Renal cortical epithelial cell (primary cell): ENCODE measurements around the gene CTAGE8. TPM values are rescaled to one million over a fixed set of nuclear protein-coding genes. Genes with fewer than 3 reads are reported as not detected.
"Not testable (repeated sequence)": the region's sequence is repeated elsewhere in the genome, so short reads cannot be mapped to it uniquely, and the experiment has no call there.

Source experiments
- DNase-seq: peaks from one replicate; pipeline ENCODE4 v3.0.0-alpha.2; 2011; ENCODE audit warnings: low read depth
- total RNA-seq: library from RNA; depleted of rRNA; stranded (reverse); fragments of >200 nt; gene quantifications from 2 replicates; pipeline ENCODE4 v1.2.3, GENCODE V29; 2014

The CTAGE8 gene
- total RNA-seq, 1 donor from 2014 or later = 3.9 TPM

- DNase-seq = peak; percentile 0
Measured at GRCh38 chr7:144255471-144255897, 13.6 kb downstream of the CTAGE8 start.

DNA sequence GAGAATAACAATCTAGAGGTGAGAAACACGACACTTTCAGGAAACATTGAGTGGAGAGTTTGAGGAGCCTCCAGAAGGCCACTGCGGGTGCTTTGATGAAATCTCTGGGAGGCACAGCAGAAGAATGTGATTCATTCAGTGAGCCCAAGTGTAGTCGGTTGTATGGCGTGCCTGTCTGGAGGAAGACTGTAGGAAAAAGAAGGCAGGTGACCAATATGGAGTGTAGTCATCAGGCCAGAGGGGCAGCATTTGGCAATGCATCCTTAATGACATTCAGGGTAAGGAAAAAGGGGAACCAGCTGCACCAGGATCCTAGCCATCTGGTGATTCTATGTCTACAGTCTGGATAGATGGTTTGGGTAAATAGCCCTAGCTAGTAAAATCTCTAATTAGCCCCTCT, 16.8 kb downstream of the CTAGE8 start:
- not testable (repeated sequence) for DNase-seq

GRCh38 chr7:144247674-144248330, 21.3 kb downstream of the CTAGE8 start:
- DNase-seq = not testable (repeated sequence)

DNA sequence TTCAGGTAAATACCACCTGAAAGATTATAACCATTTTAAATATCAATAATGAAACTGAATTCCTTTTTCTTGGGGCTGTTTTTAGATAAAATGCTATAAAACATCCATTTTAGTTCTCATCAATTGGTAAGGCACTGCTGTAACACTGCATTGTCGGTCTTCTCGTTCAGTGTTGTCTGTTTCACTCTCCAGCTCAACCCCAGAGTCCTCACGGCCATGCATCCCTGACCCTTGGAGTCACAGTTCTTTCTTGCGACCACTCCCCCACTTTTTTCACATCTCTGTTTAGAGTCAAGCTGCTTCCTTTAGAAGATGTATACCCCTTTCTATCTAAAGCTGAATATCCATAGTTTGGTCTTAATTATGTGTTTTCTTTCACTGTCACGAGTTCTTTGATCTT, 22.1 kb downstream of the CTAGE8 start:
- not testable (repeated sequence) for DNase-seq

GRCh38 chr7:144245372-144245771, 23.7 kb downstream of the CTAGE8 start:
- DNase-seq = not testable (repeated sequence)

GRCh38 chr7:144239365-144239764, 29.7 kb downstream of the CTAGE8 start, which contains the start of gene OR2A42:
OR2A42 (minus strand) TSS chr7:144239605; CDS start chr7:144232843, 6,762 bp downstream.
- not testable (repeated sequence) for DNase-seq

- not testable (repeated sequence) for DNase-seq
Measured at GRCh38 chr7:144238530-144239082, 30.5 kb downstream of the CTAGE8 start.

GRCh38 chr7:144233039-144233438, 36.0 kb downstream of the CTAGE8 start:
- DNase-seq = not testable (repeated sequence)

DNA sequence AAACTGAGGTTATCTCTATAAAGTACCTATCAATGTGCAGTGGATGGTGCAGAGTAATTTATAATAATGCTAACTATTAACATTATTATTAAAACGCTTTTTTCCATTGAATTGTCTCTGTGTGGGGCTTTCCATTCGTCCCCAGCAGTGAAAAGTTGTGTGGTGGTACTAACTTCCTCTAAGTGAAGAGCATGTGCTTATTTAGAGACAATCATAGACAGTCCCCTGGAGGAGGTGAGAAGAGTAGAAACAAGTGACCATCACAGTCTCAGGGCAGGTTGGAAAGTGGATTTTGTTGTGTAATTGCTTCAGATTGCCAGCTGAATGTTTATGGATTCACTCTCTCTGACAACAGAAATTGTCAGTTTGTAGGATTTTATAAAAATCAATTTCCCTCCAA, 38.1 kb downstream of the CTAGE8 start:
- not testable (repeated sequence) for DNase-seq

DNA sequence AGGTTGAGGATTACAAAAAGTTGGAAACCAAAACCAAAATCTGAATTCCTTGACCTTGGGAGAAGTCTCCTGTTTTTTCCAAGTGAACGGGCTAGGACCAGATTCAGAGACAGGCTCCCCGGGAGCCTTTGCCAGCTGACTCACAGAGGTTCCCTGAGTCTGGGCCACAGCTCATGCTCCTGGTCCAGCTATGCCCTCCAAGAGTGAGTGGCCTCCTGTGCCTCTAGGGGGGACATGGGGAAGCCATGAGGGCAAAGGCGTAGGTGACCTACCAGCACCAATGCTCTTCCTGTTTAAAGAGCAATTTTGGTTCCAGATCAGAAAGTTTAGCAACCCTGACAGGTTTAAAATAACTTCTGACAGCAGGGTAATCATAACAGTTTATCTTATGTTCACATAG, 40.3 kb downstream of the CTAGE8 start:
- DNase-seq = not testable (repeated sequence)

DNA sequence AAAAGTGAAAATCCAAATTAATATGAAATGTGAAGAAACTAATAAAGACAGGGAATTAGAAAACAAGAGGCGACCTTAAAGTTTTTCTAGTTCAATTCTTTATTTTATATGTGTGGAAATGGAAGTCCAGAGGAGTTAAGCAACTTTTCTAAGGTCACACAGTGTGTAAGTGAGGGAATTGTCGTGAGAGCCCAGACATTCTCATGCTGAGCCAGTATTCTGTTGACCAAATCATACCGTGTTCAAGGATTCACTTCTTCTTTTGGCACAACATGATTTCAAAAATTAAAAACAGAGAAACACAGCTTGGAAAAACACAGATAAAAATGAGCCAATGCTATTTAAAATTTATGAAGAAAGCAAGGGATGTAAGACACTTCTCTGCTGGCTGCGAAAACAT, 42.2 kb downstream of the CTAGE8 start:
- DNase-seq = not testable (repeated sequence)

DNA sequence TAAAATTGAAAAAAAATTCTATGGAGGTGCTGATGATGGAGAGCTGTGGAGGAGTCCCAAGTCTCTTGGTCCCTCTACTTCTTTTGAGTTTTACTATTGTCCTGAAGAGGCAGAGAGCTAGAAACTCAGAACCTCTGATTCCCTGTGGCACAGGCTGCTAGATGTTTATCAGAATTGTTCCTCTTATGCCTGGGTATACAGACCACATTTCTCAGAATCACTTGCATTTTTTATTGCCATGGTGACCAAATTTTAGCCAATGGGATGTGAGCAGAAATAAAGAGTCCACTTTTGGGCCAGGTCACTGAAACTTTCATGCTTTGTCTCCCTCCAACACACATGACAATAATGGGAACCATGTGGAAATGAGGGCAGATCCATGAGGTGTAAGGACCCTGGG, 45.4 kb downstream of the CTAGE8 start:
- not testable (repeated sequence) for DNase-seq

GRCh38 chr7:144220531-144220930, 48.6 kb downstream of the CTAGE8 start:
- DNase-seq = not testable (repeated sequence)

DNA sequence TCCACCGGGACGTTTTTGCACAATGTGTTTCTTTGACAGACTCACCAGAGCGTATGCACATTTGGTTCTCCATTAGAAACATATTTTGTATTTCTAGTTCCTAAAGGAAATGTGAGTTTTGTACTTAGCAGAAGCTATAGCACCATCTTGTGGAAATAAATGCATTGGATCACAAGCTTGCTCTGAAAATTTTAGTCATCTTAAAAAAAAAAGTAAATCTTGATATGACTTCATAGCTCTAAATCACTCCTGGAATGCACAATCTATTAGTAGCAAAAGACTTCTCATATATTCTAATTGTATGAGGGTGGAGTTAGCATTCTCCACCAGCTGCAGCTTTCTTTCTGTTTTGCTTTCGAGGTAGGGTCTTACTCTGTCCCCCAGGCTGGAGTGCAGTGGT, 49.9 kb downstream of the CTAGE8 start:
- not testable (repeated sequence) for DNase-seq

DNA sequence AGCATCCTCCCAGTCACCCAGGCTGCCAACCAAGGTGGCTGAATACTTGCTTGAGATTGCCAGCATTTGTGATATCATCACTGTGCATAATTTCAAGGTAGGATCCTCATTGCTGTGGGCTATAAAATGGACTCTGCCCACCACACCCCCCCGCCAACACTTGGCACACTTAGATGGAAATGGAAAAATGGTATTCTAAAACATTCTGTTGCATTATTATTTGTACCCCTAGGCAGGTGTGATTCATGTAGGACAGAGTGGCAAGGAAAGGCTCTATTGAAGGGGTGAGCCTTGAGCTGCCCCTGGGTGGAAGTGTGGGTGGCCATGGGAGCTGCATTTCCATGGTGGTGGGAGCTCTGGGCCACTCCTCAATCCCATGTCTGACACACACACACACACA, 50.5 kb downstream of the CTAGE8 start:
- DNase-seq = not testable (repeated sequence)

- DNase-seq = not testable (repeated sequence)
Measured at GRCh38 chr7:144217200-144217599, 51.9 kb downstream of the CTAGE8 start.

Other genes with a start within 250 kb of the CTAGE8 start
- gene OR2A5, start 220.3 kb downstream of the CTAGE8 start, total RNA-seq = not detected in 2 replicates
- not detected in 2 replicates for gene OR2A25, start 199.5 kb downstream of the CTAGE8 start, total RNA-seq
- gene OR2A12, start 183.0 kb downstream of the CTAGE8 start, total RNA-seq = not detected in 2 replicates
- not detected in 2 replicates for gene OR2A2, start 159.7 kb downstream of the CTAGE8 start, total RNA-seq
- gene OR2A14, start 146.1 kb downstream of the CTAGE8 start, total RNA-seq = not detected in 2 replicates
- 7.3 and 17.4 TPM in 2 replicates for gene CTAGE4, start 85.8 kb downstream of the CTAGE8 start, total RNA-seq
- gene ARHGEF35, start 73.5 kb downstream of the CTAGE8 start, total RNA-seq = 22.4 and 25.0 TPM in 2 replicates
- 0.15 TPM in 1 of 2 replicates, not detected in the other for gene OR2A42, start 29.7 kb downstream of the CTAGE8 start, total RNA-seq
- 1.7 and 5.6 TPM in 2 replicates for gene OR2A7, start 4.5 kb downstream of the CTAGE8 start, total RNA-seq
- 0.05 TPM in 1 of 2 replicates, not detected in the other for gene OR2A1, start 43.1 kb upstream of the CTAGE8 start, total RNA-seq
- gene ARHGEF5, start 86.1 kb upstream of the CTAGE8 start, total RNA-seq = 15.6 and 34.1 TPM in 2 replicates
- not detected in 2 replicates for gene NOBOX, start 134.4 kb upstream of the CTAGE8 start, total RNA-seq